SK-N-SH treated with all-trans-retinoic acid at 6 μM for 48 hours (cell line): ENCODE results near the gene FHOD3.

Source experiments
- ZFP30 ChIP-seq: fragments of 450-650 bp; formaldehyde crosslinking; IDR thresholded peaks from 2 replicates; pipeline ENCODE4 v1.5.0; 2022; ENCODE audit warnings: mild to moderate bottlenecking, moderate library complexity
- ZNF8 ChIP-seq: fragments of 450-650 bp; formaldehyde crosslinking; IDR thresholded peaks from 2 replicates; pipeline ENCODE4 v1.5.0; 2020; ENCODE audit warnings: mild to moderate bottlenecking, moderate library complexity

GRCh38 chr18:36623681-36624190, 326.2 kb downstream of the FHOD3 start:
- TF ChIP-seq ZFP30 (CRISPR knock-in tag) (no peak), ZNF8 (no peak)
